Measurements from ENCODE around the gene KCNAB1.
"Not testable (repeated sequence)": the region's sequence is repeated elsewhere in the genome, so short reads cannot be mapped to it uniquely, and the experiment has no call there.

Gene KCNAB1

GRCh38 chr3:156224046-156224445, 103.7 kb downstream of the KCNAB1 start:
- not testable (repeated sequence) for DNase-seq

GRCh38 chr3:156226676-156227420, 106.5 kb downstream of the KCNAB1 start:
- no peak for DNase-seq

DNA sequence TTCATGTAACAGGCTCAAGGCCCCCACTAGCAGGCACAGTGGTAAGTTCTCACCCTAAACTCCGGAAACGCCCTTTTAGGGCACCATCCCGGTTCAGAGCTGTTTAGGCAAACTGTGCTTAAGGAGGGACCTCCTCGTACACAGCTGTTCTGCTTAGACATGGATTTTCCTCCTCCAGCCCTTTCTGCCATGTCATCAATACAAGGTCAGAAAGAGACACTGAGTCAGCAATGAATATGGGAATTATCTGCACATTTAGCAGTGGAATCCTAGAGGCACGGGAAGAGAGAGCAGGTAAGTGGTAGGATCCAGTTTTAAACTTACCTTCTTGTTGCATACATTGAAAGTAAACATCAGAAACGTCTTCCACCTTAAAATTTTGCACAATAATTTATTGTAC, 107.3 kb downstream of the KCNAB1 start:
- DNase-seq: no peak

DNA sequence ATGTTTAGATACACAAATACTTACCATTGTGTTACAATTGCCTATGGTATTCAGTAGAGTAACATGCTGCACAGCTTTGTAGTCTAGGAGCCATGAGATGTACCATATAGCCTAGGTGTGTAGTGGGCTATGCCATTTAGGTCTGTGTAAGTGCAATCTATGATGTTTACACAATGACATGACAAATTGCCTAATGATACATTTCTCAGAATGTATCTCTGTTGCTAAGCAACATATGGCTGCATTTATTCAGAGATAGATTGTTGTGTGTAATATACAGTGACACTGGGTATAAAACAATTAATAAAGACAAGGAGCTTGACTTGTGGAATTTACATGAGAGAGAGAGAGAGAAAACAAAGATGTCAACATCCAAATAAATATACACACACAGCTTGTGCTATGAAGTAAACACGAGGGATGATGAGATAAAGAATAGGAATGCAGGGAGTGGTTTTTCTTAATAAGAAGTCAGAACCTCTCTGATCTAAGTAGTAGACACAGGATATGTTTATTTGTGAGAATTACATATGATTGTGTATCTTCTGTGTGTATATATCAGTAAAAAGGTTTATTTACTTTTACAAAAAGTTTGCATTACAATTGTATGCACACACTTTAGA, 110.0 kb downstream of the KCNAB1 start:
- DNase-seq: no peak

- not testable (repeated sequence) for DNase-seq
Measured at GRCh38 chr3:156231221-156231620, 110.8 kb downstream of the KCNAB1 start.

DNA sequence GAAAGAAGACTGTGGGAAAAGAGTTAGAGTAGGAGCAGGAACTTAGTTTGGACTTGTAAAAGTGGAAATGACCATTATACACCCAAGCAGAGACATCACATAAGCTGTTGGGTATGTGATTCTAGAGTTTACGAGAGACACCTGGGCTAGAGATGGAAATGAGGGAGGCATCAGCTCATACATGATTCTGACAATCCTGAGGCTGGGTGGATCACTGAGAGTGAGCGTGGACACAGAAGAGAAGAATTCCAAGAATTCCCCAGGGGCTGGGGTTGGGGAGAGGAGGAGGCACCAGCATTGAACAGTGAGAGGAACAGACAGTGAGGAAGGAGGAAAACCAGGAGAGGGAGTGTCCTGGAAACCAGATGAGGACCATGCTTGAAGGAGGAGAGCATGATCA, 113.5 kb downstream of the KCNAB1 start:
- DNase-seq: no peak

- no peak for DNase-seq
Measured at GRCh38 chr3:156236556-156237260, 116.3 kb downstream of the KCNAB1 start.

DNA sequence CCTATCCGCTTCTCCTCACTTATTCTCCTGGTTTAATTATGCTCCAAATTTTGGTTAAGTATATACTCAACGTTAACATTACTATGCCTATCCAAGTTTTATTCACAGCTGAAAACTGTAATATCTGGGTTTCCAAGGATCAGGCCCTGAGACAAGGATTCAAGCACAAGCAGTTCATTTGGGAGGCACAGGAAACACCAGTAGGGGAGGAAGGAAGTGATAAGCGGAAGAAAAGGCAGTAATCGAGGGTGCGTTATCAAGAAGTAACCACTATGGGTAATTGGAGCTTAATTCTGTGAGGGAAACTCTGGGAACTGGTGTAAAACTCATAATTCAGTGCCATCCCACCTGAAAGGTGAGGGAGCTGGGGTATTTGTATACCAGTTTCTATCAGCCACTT, 120.3 kb downstream of the KCNAB1 start:
- DNase-seq: no peak

DNA sequence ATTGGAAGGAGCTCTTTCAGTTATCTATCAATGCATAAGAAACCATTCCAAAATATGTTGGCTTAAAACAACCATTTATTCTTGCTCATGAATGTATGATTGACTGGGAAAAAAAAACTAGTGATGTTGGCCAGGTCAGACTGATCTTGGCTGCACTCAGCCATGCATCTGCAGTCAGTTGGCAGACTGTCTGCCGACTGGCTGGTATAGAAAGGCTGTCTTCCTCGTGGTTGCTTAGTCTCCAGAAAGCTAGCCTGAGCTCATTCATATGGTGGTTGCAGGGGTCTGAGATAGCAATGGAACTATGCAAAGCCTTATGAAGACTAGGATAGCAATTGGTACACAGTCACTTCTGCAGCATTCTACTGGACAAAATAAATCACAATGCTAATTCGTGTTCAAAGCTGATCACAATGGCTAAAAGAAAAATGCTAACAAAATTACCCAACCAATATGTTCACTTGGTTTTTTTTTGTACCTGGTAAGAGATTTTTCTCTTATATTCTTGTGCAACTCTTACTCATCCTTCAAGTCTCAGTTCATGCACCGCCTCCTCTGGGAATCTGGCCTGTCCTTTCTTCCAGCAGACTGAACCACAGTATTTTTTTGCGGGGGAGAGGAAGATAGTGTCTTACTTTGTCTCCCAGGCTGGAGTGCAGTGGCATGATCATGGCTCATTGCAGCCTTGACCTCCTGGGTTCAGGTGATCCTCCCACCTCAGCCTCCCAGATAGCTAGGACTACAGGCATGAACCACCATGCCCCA, 126.8 kb downstream of the KCNAB1 start:
- DNase-seq: no peak

GRCh38 chr3:156250550-156250949, 130.2 kb downstream of the KCNAB1 start:
- no peak for DNase-seq

- DNase-seq: no peak
Measured at GRCh38 chr3:156251424-156251823, 131.0 kb downstream of the KCNAB1 start.

- DNase-seq: no peak
Measured at GRCh38 chr3:156252656-156253055, 132.3 kb downstream of the KCNAB1 start.

DNA sequence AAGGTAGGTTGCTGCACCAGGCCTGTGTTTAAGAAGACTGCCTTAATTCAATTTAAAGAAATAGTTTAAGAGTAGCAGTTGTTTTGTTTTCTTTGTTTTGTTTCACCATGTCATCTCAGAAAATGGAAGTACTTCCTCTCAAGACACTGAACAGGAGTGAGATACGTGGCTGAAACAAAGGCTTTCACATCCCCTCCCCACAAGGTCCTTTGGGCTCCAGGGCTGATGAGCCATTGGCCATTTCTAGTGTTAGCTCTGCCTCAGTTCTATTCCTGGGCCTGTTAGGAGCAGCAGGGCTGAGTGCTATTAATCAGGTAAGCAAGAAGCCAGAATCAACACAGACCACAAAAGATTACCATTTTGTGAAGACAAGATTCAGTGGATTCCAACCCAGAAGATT, 132.8 kb downstream of the KCNAB1 start:
- no peak for DNase-seq

DNA sequence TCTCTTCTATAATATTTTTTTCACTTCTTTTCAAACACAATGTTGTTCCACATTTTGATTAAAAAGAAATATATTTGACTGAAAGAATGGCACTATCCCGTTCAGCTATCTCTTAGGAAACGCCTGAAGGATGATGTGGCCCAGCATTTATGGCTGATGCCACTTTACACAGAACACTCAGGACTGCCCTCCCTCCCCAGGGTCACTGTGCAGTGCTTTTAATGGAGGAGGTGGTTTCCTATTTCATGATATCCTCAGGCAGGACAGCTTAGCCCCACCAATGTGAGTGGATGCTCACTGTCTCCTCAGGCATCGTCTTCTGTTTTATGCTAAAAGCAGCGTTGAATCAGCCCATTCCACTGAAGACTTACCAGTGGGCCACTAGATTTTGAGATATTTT, 135.9 kb downstream of the KCNAB1 start:
- no peak for DNase-seq

DNA sequence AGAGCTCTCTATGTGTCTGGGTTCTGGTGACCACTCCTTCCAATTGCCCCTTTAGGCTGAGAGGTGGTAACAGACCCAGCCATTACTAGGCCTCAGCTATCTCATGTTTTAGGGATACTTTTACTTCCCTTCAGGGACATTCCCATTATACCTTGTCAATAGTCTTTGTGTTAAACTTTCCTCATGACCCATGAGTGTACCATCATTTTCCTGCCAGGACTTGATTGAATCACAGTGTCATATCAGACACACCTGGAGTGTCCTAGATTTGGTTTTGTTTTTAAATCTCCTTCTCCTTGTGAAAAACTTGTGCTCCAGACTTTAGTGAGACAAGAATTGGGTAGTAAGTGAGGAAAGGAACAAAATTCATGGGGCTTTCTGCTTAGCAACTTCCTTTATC, 136.6 kb downstream of the KCNAB1 start:
- no peak for DNase-seq

- no peak for DNase-seq
Measured at GRCh38 chr3:156258301-156258700, 137.9 kb downstream of the KCNAB1 start.

- DNase-seq: no peak
Measured at GRCh38 chr3:156259896-156260295, 139.5 kb downstream of the KCNAB1 start.

DNA sequence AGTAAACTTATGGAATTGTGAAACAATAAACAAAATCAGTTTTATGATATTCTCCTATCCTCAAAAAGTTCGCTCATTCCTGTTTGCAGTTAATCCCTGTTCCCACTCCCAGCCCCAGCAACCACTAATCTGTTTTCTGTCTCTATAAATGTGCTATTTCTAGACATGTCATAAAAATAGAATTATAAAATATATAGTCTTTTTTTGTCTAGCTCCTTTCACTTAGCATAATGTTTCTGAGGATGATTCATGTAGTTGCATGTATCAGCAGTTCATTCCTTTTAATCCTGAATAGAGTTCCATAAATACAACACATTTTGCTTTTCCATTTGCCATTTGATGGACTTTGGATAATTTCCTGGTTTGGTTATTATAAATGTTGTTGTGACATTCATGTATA, 140.0 kb downstream of the KCNAB1 start:
- no peak for DNase-seq

DNA sequence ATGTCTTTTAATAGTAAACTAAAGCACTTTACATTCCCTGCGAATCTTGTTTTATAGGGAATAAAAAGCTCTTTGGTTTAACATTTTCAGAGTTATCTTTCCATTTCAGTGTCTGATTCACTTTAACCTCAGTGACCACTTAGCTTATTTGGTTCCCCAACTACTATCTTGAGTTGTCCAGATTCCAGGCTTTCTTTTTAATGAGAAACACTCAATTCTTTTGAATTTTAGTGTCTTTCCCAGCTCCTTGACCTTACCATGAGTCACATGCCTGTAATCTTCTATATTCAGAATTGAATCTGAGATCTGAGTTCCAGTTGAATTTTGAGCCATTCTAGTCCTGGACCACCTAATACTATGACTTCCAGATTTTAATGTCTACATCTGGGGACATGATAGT, 144.4 kb downstream of the KCNAB1 start:
- DNase-seq: no peak

- DNase-seq: no peak
Measured at GRCh38 chr3:156271508-156271907, 151.1 kb downstream of the KCNAB1 start.

GRCh38 chr3:156271995-156272719, 151.8 kb downstream of the KCNAB1 start:
- DNase-seq: no peak

DNA sequence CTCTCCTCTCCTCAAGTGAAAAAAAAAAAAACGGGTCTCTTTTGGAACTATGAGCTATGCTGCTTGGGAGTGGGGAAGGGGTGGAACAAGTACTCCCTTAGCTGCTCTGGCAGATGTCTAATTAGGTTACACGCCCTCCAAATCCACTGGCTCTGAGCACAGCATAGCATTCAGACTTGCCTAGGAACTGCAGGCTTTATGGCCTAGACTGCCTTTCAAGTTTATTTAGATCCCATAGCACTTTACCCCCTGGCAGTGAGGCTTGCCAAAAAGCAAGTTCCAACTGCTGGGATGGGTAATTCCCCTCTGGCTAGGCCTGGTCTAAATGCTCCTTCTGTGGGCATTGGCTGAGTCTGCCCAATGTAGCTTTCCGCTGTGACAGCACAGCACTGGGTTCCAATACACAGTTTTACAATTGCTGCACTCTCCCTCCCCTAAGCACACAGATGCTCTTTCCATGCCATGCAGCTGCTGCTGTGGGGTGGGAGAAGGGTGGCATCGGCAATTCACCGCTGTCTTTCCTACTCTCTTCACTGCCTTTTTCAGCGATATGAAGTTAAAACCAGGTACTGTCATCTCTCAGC, 152.8 kb downstream of the KCNAB1 start:
- DNase-seq: no peak

All from NCI-H1048 (cell line).